Measurements from ENCODE around the gene OR6C75.
"Not testable (repeated sequence)": the region's sequence is repeated elsewhere in the genome, so short reads cannot be mapped to it uniquely, and the experiment has no call there.

OR6C75 gene

GRCh38 chr12:55362675-55363074, at the start of gene OR6C75:
Gene OR6C75 (plus strand): TSS chr12:55362975. CDS start chr12:55365111, 2,136 bp downstream.
- no peak within 1 kb of the TSS for H3K4me2 ChIP-seq (ENCODE audit: low read length)
- H4K20me1 ChIP-seq (ENCODE audit: insufficient read depth, low read length): no peaks in the 10 kb centered on the region
- TF ChIP-seq EZH2phosphoT487 (IDR thresholded peaks at IDR 0.05; ENCODE audit: low read depth) (no peak), CTCF (IDR thresholded peaks at IDR 0.05; ENCODE audit: low read depth, low read length) (no peak)
- no peak within 1 kb of the TSS for H2AFZ ChIP-seq (ENCODE audit: low read depth, low read length)
- no peak within 1 kb of the TSS for H3K4me3 ChIP-seq (ENCODE audit: low read length)
- H3K4me1 ChIP-seq (ENCODE audit: low read length): no peaks in the 10 kb centered on the region
- no peak within 1 kb of the TSS for H3K9ac ChIP-seq (ENCODE audit: low read length)
- no peaks in the 10 kb centered on the region for H3K27me3 ChIP-seq (ENCODE audit: low read depth, low read length)
- H3K36me3 ChIP-seq (replicated peaks; ENCODE audit: low read depth, low read length): no peaks in the 10 kb centered on the region
- H3K9me3 ChIP-seq (ENCODE audit: insufficient read depth, low read length): no peaks in the 10 kb centered on the region
- no peaks in the 10 kb centered on the region for H3K79me2 ChIP-seq (ENCODE audit: low read length)
- H3K27ac ChIP-seq (ENCODE audit: low read length): no peak within 1 kb of the TSS

- H3K4me3 ChIP-seq (ENCODE audit: low read length): no peak within 1 kb of the TSS
- no peaks in the 10 kb centered on the region for H3K79me2 ChIP-seq (ENCODE audit: low read length)
- H3K4me2 ChIP-seq (ENCODE audit: low read length): no peak within 1 kb of the TSS
- no peak within 1 kb of the TSS for H2AFZ ChIP-seq (ENCODE audit: low read depth, low read length)
- H3K27ac ChIP-seq (ENCODE audit: low read length): no peak within 1 kb of the TSS
- H4K20me1 ChIP-seq (ENCODE audit: insufficient read depth, low read length): no peaks in the 10 kb centered on the region
- H3K9ac ChIP-seq (ENCODE audit: low read length): no peak within 1 kb of the TSS
- H3K4me1 ChIP-seq (ENCODE audit: low read length): no peaks in the 10 kb centered on the region
- H3K36me3 ChIP-seq (replicated peaks; ENCODE audit: low read depth, low read length): no peaks in the 10 kb centered on the region
- no peaks in the 10 kb centered on the region for H3K9me3 ChIP-seq (ENCODE audit: insufficient read depth, low read length)
- TF ChIP-seq EZH2phosphoT487 (IDR thresholded peaks at IDR 0.05; ENCODE audit: low read depth): no peak
- no peak for TF ChIP-seq CTCF (IDR thresholded peaks at IDR 0.05; ENCODE audit: low read depth, low read length)
- no peaks in the 10 kb centered on the region for H3K27me3 ChIP-seq (ENCODE audit: low read depth, low read length)
Measured at GRCh38 chr12:55314043-55314442, 48.7 kb upstream of the OR6C75 start, which contains the start of gene OR6C1. Gene OR6C1 (plus strand): TSS chr12:55314343. CDS start chr12:55320600, 6,257 bp downstream.

- Histone ChIP-seq H3K27ac (ENCODE audit: low read length) (no peak overlapping the region), H2AFZ (ENCODE audit: low read depth, low read length) (no peak overlapping the region), H3K36me3 (replicated peaks; ENCODE audit: low read depth, low read length) (no peaks in the 10 kb centered on the region), H4K20me1 (ENCODE audit: insufficient read depth, low read length) (no peaks in the 10 kb centered on the region), H3K4me3 (ENCODE audit: low read length) (no peak overlapping the region), H3K9ac (ENCODE audit: low read length) (no peak overlapping the region), H3K4me1 (ENCODE audit: low read length) (no peaks in the 10 kb centered on the region), H3K79me2 (ENCODE audit: low read length) (no peaks in the 10 kb centered on the region), H3K9me3 (ENCODE audit: insufficient read depth, low read length) (no peaks in the 10 kb centered on the region), H3K27me3 (ENCODE audit: low read depth, low read length) (no peaks in the 10 kb centered on the region), H3K4me2 (ENCODE audit: low read length) (no peak overlapping the region)
- TF ChIP-seq EZH2phosphoT487 (IDR thresholded peaks at IDR 0.05; ENCODE audit: low read depth) (no peak), CTCF (IDR thresholded peaks at IDR 0.05; ENCODE audit: low read depth, low read length) (no peak)
Measured at GRCh38 chr12:55320201-55320600, 42.6 kb upstream of the OR6C75 start.

GRCh38 chr12:55325801-55326200, 37.0 kb upstream of the OR6C75 start:
- not testable (repeated sequence) for H3K79me2 ChIP-seq (ENCODE audit: low read length); H2AFZ ChIP-seq (ENCODE audit: low read depth, low read length); H3K4me3 ChIP-seq (ENCODE audit: low read length); H3K36me3 ChIP-seq (replicated peaks; ENCODE audit: low read depth, low read length); H3K4me2 ChIP-seq (ENCODE audit: low read length); H3K27me3 ChIP-seq (ENCODE audit: low read depth, low read length); H3K27ac ChIP-seq (ENCODE audit: low read length); H3K9ac ChIP-seq (ENCODE audit: low read length); H3K9me3 ChIP-seq (ENCODE audit: insufficient read depth, low read length); H3K4me1 ChIP-seq (ENCODE audit: low read length); H4K20me1 ChIP-seq (ENCODE audit: insufficient read depth, low read length)

- Histone ChIP-seq H3K4me1 (ENCODE audit: low read length) (no peaks in the 10 kb centered on the region), H3K9ac (ENCODE audit: low read length) (no peak within 1 kb of the TSS), H3K27ac (ENCODE audit: low read length) (no peak within 1 kb of the TSS), H3K4me2 (ENCODE audit: low read length) (no peak within 1 kb of the TSS), H3K36me3 (replicated peaks; ENCODE audit: low read depth, low read length) (no peaks in the 10 kb centered on the region), H2AFZ (ENCODE audit: low read depth, low read length) (no peak within 1 kb of the TSS), H3K27me3 (ENCODE audit: low read depth, low read length) (no peaks in the 10 kb centered on the region), H3K9me3 (ENCODE audit: insufficient read depth, low read length) (no peaks in the 10 kb centered on the region), H3K4me3 (ENCODE audit: low read length) (no peak within 1 kb of the TSS), H3K79me2 (ENCODE audit: low read length) (no peaks in the 10 kb centered on the region), H4K20me1 (ENCODE audit: insufficient read depth, low read length) (no peaks in the 10 kb centered on the region)
- TF ChIP-seq EZH2phosphoT487 (IDR thresholded peaks at IDR 0.05; ENCODE audit: low read depth) (no peak), CTCF (IDR thresholded peaks at IDR 0.05; ENCODE audit: low read depth, low read length) (no peak)
Measured at GRCh38 chr12:55330446-55330845, 32.3 kb upstream of the OR6C75 start, which contains the start of gene OR6C3. Gene OR6C3 (plus strand): TSS chr12:55330746. CDS start chr12:55331701, 955 bp downstream.

Data from OCI-LY3 (cell line).